Neural progenitor cell (in vitro differentiated cells): Measurements from ENCODE around the gene PHC3.

ENCODE experiments used
- CTCF ChIP-seq: fragments of 200-600 bp; sonication (generic); IDR thresholded peaks from 2 replicates; pipeline ENCODE4 v1.5.1; 2017; ENCODE audit warnings: antibody characterized with exemption, mild to moderate bottlenecking
- EZH2 ChIP-seq: fragments of 200-600 bp; sonication (generic); IDR thresholded peaks from 2 replicates; pipeline ENCODE4 v1.6.1; 2017; ENCODE audit warnings: antibody characterized with exemption, mild to moderate bottlenecking, moderate library complexity
- EZH2phosphoT487 ChIP-seq: fragments of 200-600 bp; sonication (generic); IDR thresholded peaks from 2 replicates; pipeline ENCODE4 v1.6.1; 2017; ENCODE audit warnings: antibody characterized with exemption

DNA sequence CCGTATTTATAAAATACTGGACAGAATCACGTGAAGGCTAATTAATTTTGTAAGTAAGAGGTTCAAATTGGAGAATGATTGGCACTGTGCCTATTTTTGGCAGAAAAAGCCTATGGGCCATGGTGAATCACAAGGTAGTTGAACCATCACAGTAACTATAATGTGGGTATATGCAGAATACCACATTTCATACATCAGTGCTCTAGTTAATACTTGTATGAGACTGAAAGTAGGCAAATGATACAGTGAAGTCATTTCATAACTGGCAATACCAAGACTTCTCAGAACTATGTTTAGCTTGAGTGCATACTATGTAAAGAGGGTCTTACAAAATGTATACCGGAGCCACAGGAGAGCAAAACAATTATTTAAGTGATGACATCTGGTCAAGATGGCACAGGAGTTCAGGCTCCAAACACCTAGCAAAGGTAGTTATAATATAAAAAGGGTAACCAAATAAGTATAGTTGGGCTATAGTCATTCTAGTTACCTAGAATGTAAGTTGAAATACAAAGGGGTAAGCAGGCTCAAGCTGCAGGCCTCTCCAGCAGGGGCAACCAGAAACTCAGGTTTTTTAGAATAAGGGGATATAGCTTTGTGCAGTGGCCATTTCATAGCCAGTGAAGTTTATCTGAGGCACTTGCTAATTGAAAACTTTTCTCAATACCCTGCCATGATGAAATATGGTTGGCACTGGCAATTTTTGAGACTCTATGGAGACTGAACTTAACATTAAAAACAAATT is 124.7 kb downstream of the PHC3 start:
- no peak for TF ChIP-seq CTCF
- TF ChIP-seq EZH2: no peak
- TF ChIP-seq EZH2phosphoT487: no peak
